Measurements from ENCODE around the gene LCE1A. TPM values are rescaled to one million over a fixed set of nuclear protein-coding genes. Genes with fewer than 3 reads are reported as not detected.
A peak's percentile ranks its signal among the peaks of the same experiment; 100 is the strongest.

The LCE1A gene
- total and polyA plus RNA-seq, 2 experiments from 2014 or later, result not detected

- H3K4me1 ChIP-seq (ENCODE audit: low read depth), result no peaks in the 10 kb centered on the region
- peak; percentile 83 for TF ChIP-seq CTCF (IDR thresholded peaks at IDR 0.05; ENCODE audit: low read depth, low read length)
Measured at GRCh38 chr1:152869808-152870419, 42.6 kb downstream of the LCE1A start.

GRCh38 chr1:152870831-152871730 is 43.8 kb downstream of the LCE1A start:
- Histone ChIP-seq H3K36me3 (no peaks in the 10 kb centered on the region), H3K27me3 (no peaks in the 10 kb centered on the region), H3K9me3 (ENCODE audit: low read depth) (no peaks in the 10 kb centered on the region), H3K4me3 (no peak overlapping the region), H3K27ac (no peak overlapping the region), H3K4me1 (ENCODE audit: low read depth) (no peaks in the 10 kb centered on the region)
- TF ChIP-seq CTCF (IDR thresholded peaks at IDR 0.05; ENCODE audit: low read depth, low read length), result peak; percentile 18
- DNase-seq (ENCODE audit: low read depth in 1 of 2, low spot score in 1 of 2), result peak; percentile 4 to 25

More at GRCh38 chr1:152869808-152870419, 42.6 kb downstream of the LCE1A start:
- Histone ChIP-seq H3K36me3 (no peaks in the 10 kb centered on the region), H3K27ac (no peak overlapping the region), H3K4me3 (no peak overlapping the region), H3K9me3 (ENCODE audit: low read depth) (no peaks in the 10 kb centered on the region), H3K27me3 (no peaks in the 10 kb centered on the region)
- DNase-seq (ENCODE audit: low read depth in 1 of 2, low spot score in 1 of 2), result peak; percentile 70 to 73

- no peak overlapping the region for H3K4me3 ChIP-seq
- no peak overlapping the region for H3K27ac ChIP-seq
- H3K27me3 ChIP-seq, result no peaks in the 10 kb centered on the region
- no peaks in the 10 kb centered on the region for H3K36me3 ChIP-seq
- H3K4me1 ChIP-seq (ENCODE audit: low read depth), result no peaks in the 10 kb centered on the region
- H3K9me3 ChIP-seq (ENCODE audit: low read depth), result no peaks in the 10 kb centered on the region
- no peak for TF ChIP-seq CTCF (IDR thresholded peaks at IDR 0.05; ENCODE audit: low read depth, low read length)
- no peak for DNase-seq (ENCODE audit: low read depth in 1 of 2, low spot score in 1 of 2)
Measured at GRCh38 chr1:152871731-152872126, 44.5 kb downstream of the LCE1A start.

GRCh38 chr1:152873495-152873894 is 46.2 kb downstream of the LCE1A start:
- Histone ChIP-seq H3K4me1 (ENCODE audit: low read depth) (no peaks in the 10 kb centered on the region), H3K4me3 (no peak overlapping the region), H3K36me3 (no peaks in the 10 kb centered on the region), H3K27ac (no peak overlapping the region), H3K9me3 (ENCODE audit: low read depth) (no peaks in the 10 kb centered on the region), H3K27me3 (no peaks in the 10 kb centered on the region)
- TF ChIP-seq CTCF (IDR thresholded peaks at IDR 0.05; ENCODE audit: low read depth, low read length), result no peak
- DNase-seq (ENCODE audit: low read depth in 1 of 2, low spot score in 1 of 2), result no peak

GRCh38 chr1:152876827-152877226 is 49.6 kb downstream of the LCE1A start:
- no peak overlapping the region for H3K27ac ChIP-seq
- H3K4me1 ChIP-seq (ENCODE audit: low read depth), result no peaks in the 10 kb centered on the region
- TF ChIP-seq CTCF (IDR thresholded peaks at IDR 0.05; ENCODE audit: low read depth, low read length), result no peak
- no peaks in the 10 kb centered on the region for H3K9me3 ChIP-seq (ENCODE audit: low read depth)
- H3K27me3 ChIP-seq, result no peaks in the 10 kb centered on the region
- H3K4me3 ChIP-seq, result no peak overlapping the region
- DNase-seq (ENCODE audit: low read depth in 1 of 2, low spot score in 1 of 2), result no peak
- H3K36me3 ChIP-seq, result no peaks in the 10 kb centered on the region

Other genes with a start within 250 kb of the LCE1A start
- gene LCE3D, start 247.0 kb upstream of the LCE1A start, total RNA-seq, result not detected in 2 replicates
- gene LCE3D, start 247.0 kb upstream of the LCE1A start, polyA plus RNA-seq, result not detected in 2 replicates
- gene LCE3C, start 227.2 kb upstream of the LCE1A start, total RNA-seq, result not detected in 2 replicates
- not detected in 2 replicates for gene LCE3C, start 227.2 kb upstream of the LCE1A start, polyA plus RNA-seq
- gene LCE3B, start 213.7 kb upstream of the LCE1A start, total RNA-seq, result not detected in 2 replicates
- not detected in 2 replicates for gene LCE3B, start 213.7 kb upstream of the LCE1A start, polyA plus RNA-seq
- not detected in 2 replicates for gene LCE3A, start 204.4 kb upstream of the LCE1A start, total RNA-seq
- not detected in 2 replicates for gene LCE3A, start 204.4 kb upstream of the LCE1A start, polyA plus RNA-seq
- not detected in 2 replicates for gene LCE2D, start 164.1 kb upstream of the LCE1A start, total RNA-seq
- gene LCE2D, start 164.1 kb upstream of the LCE1A start, polyA plus RNA-seq, result not detected in 2 replicates
- not detected in 2 replicates for gene LCE2C, start 152.2 kb upstream of the LCE1A start, total RNA-seq
- not detected in 2 replicates for gene LCE2C, start 152.2 kb upstream of the LCE1A start, polyA plus RNA-seq
- gene LCE2B, start 141.3 kb upstream of the LCE1A start, total RNA-seq, result not detected in 2 replicates
- gene LCE2B, start 141.3 kb upstream of the LCE1A start, polyA plus RNA-seq, result not detected in 2 replicates
- not detected in 2 replicates for gene LCE2A, start 129.1 kb upstream of the LCE1A start, total RNA-seq
- gene LCE2A, start 129.1 kb upstream of the LCE1A start, polyA plus RNA-seq, result not detected in 2 replicates
- gene LCE4A, start 119.3 kb upstream of the LCE1A start, total RNA-seq, result not detected in 2 replicates
- gene LCE4A, start 119.3 kb upstream of the LCE1A start, polyA plus RNA-seq, result not detected in 2 replicates
- not detected in 2 replicates for gene KPRP, start 69.4 kb upstream of the LCE1A start, total RNA-seq
- gene KPRP, start 69.4 kb upstream of the LCE1A start, polyA plus RNA-seq, result not detected in 2 replicates
- not detected in 2 replicates for gene LCE1F, start 52.3 kb upstream of the LCE1A start, total RNA-seq
- not detected in 2 replicates for gene LCE1F, start 52.3 kb upstream of the LCE1A start, polyA plus RNA-seq
- gene LCE1E, start 41.2 kb upstream of the LCE1A start, total RNA-seq, result not detected in 2 replicates
- not detected in 2 replicates for gene LCE1E, start 41.2 kb upstream of the LCE1A start, polyA plus RNA-seq
- gene LCE1D, start 30.8 kb upstream of the LCE1A start, total RNA-seq, result not detected in 2 replicates
- gene LCE1D, start 30.8 kb upstream of the LCE1A start, polyA plus RNA-seq, result not detected in 2 replicates
- not detected in 2 replicates for gene LCE1C, start 20.8 kb upstream of the LCE1A start, total RNA-seq
- not detected in 2 replicates for gene LCE1C, start 20.8 kb upstream of the LCE1A start, polyA plus RNA-seq
- not detected in 2 replicates for gene LCE1B, start 15.5 kb upstream of the LCE1A start, total RNA-seq
- not detected in 2 replicates for gene LCE1B, start 15.5 kb upstream of the LCE1A start, polyA plus RNA-seq
- gene LCE6A, start 15.4 kb downstream of the LCE1A start, total RNA-seq, result not detected in 2 replicates
- gene LCE6A, start 15.4 kb downstream of the LCE1A start, polyA plus RNA-seq, result not detected in 2 replicates
- not detected in 2 replicates for gene LCE7A, start 32.5 kb downstream of the LCE1A start, total RNA-seq
- gene LCE7A, start 32.5 kb downstream of the LCE1A start, polyA plus RNA-seq, result not detected in 2 replicates
- gene SMCP, start 50.8 kb downstream of the LCE1A start, total RNA-seq, result not detected in 2 replicates
- gene SMCP, start 50.8 kb downstream of the LCE1A start, polyA plus RNA-seq, result not detected in 2 replicates
- gene IVL, start 81.1 kb downstream of the LCE1A start, total RNA-seq, result not detected in 2 replicates
- not detected in 2 replicates for gene IVL, start 81.1 kb downstream of the LCE1A start, polyA plus RNA-seq
- gene SPRR5, start 119.7 kb downstream of the LCE1A start, total RNA-seq, result not detected in 2 replicates
- gene SPRR5, start 119.7 kb downstream of the LCE1A start, polyA plus RNA-seq, result not detected in 2 replicates
- not detected in 2 replicates for gene SPRR4, start 143.2 kb downstream of the LCE1A start, total RNA-seq
- not detected in 2 replicates for gene SPRR4, start 143.2 kb downstream of the LCE1A start, polyA plus RNA-seq
- not detected in 2 replicates for gene SPRR1A, start 156.6 kb downstream of the LCE1A start, total RNA-seq
- not detected in 2 replicates for gene SPRR1A, start 156.6 kb downstream of the LCE1A start, polyA plus RNA-seq
- gene SPRR3, start 174.3 kb downstream of the LCE1A start, total RNA-seq, result not detected in 2 replicates
- gene SPRR3, start 174.3 kb downstream of the LCE1A start, polyA plus RNA-seq, result not detected in 2 replicates
- gene SPRR1B, start 203.7 kb downstream of the LCE1A start, total RNA-seq, result not detected in 2 replicates
- not detected in 2 replicates for gene SPRR1B, start 203.7 kb downstream of the LCE1A start, polyA plus RNA-seq
- not detected in 2 replicates for gene SPRR2D, start 213.6 kb downstream of the LCE1A start, total RNA-seq
- gene SPRR2D, start 213.6 kb downstream of the LCE1A start, polyA plus RNA-seq, result not detected in 2 replicates
- not detected in 2 replicates for gene SPRR2A, start 230.0 kb downstream of the LCE1A start, total RNA-seq
- gene SPRR2A, start 230.0 kb downstream of the LCE1A start, polyA plus RNA-seq, result not detected in 2 replicates
- gene SPRR2B, start 244.1 kb downstream of the LCE1A start, total RNA-seq, result not detected in 2 replicates
- not detected in 2 replicates for gene SPRR2B, start 244.1 kb downstream of the LCE1A start, polyA plus RNA-seq

Data from cardiac muscle cell (in vitro differentiated cells and primary cell).